HepG2 (cell line): ENCODE measurements around the gene IDUA. TPM values are rescaled to one million over a fixed set of nuclear protein-coding genes. Genes with fewer than 3 reads are reported as not detected.

Experiments used
- ATAC-seq: fragments of 200-7000 bp; cut with Tn5 transposase; 3 replicates; pipeline ENCODE4 v1.9.1; 2020; ENCODE audit warnings: mild to moderate bottlenecking, moderate library complexity
- BruUV-seq: library from RNA; stranded (reverse); fragments of 400-500 nt; replicated peaks from 2 replicates; lab custom pipeline; 2021; lab: Mats Ljungman, UMichigan
- CTCF ChIA-PET: fragments of 300-600 bp; formaldehyde crosslinking; extraction: SDS; loops from one replicate; lab custom pipeline; 2021; ENCODE audit warnings: low total read pairs, inconsistent platforms, low intra/inter-chr PET ratio; lab: Yijun Ruan, JAX
- POLR2A ChIA-PET: fragments of 350-600 bp; sonication (Branson Sonifier 250); formaldehyde crosslinking; loops from one replicate; lab custom pipeline; 2020; ENCODE audit warnings: antibody characterized with exemption, inconsistent platforms; lab: Yijun Ruan, JAX
- DNase-seq: peaks from one replicate; pipeline ENCODE4 v3.0.0-alpha.2; 2015; ENCODE audit warnings: low spot score
- FAIRE-seq: peaks from 3 replicates; lab custom pipeline; 2011; peaks lifted over from hg19 to GRCh38; lab: Jason Lieb, UNC
- H2AFZ ChIP-seq: one replicate; pipeline ENCODE4 v1.6.1; 2011; ENCODE audit warnings: low read length, inconsistent platforms
- H3K27ac ChIP-seq: fragments of 300-600 bp; 3 replicates; pipeline ENCODE4 v1.8.0; 2011; ENCODE audit warnings: mixed run types, mild to moderate bottlenecking, mixed read lengths, low read length, inconsistent platforms; ENCODE audit not compliant: insufficient read depth; ENCODE audit errors: extremely low read length
- H3K27me3 ChIP-seq, 2 experiments: fragments of 200-600 bp in 1 of 2; 2 replicates in 1 of 2; 3 replicates in 1 of 2; pipeline versions ENCODE4 v1.6.0 to v1.8.0; 2011; ENCODE audit warnings: low read length in 2 of 2, mild to moderate bottlenecking in 2 of 2, moderate library complexity in 2 of 2, inconsistent platforms in 1 of 2; ENCODE audit not compliant: insufficient read depth in 2 of 2, control insufficient read depth in 1 of 2
- H3K36me3 ChIP-seq, 2 experiments: fragments of 200-600 bp in 1 of 2; replicated peaks in 1 of 2; 2 replicates in 1 of 2; 3 replicates in 1 of 2; pipeline versions ENCODE4 v1.5.1 to v1.8.0; 2011; ENCODE audit warnings: low read length in 2 of 2, inconsistent platforms in 1 of 2; ENCODE audit not compliant: insufficient read depth in 2 of 2, control insufficient read depth in 1 of 2
- H3K4me1 ChIP-seq: 2 replicates; pipeline ENCODE4 v1.5.1; 2012; ENCODE audit warnings: low read length, inconsistent platforms; ENCODE audit not compliant: insufficient read depth
- H3K4me2 ChIP-seq: 2 replicates; pipeline ENCODE4 v1.6.0; 2011; ENCODE audit warnings: low read depth, low read length, inconsistent platforms
- H3K4me3 ChIP-seq, 3 experiments: fragments of 200-600 bp in 1 of 3; sonication (generic), shearing (Covaris generic) in 1 of 3; replicated peaks in 1 of 3; 2 replicates each; pipeline ENCODE4 v1.5.1; 2011 to 2016; ENCODE audit warnings: low read length in 3 of 3, inconsistent platforms in 2 of 3, low read depth in 2 of 3, mild to moderate bottlenecking in 2 of 3, control low read depth in 1 of 3, mixed read lengths in 1 of 3; ENCODE audit not compliant: insufficient read depth in 1 of 3
- H3K79me2 ChIP-seq: one replicate; pipeline ENCODE4 v1.6.1; 2011; ENCODE audit warnings: low read length, inconsistent platforms; ENCODE audit not compliant: insufficient read depth
- H3K9ac ChIP-seq: 2 replicates; pipeline ENCODE4 v1.6.0; 2011; ENCODE audit warnings: mild to moderate bottlenecking, low read depth, low read length, inconsistent platforms; ENCODE audit not compliant: insufficient read depth
- H3K9me3 ChIP-seq: 2 replicates; pipeline ENCODE4 v1.5.1; 2012; ENCODE audit warnings: mild to moderate bottlenecking, low read length
- H4K20me1 ChIP-seq: 2 replicates; pipeline ENCODE4 v1.6.0; 2011; ENCODE audit warnings: inconsistent platforms, mild to moderate bottlenecking, low read length, moderate library complexity; ENCODE audit not compliant: insufficient read depth
- AGO2 ChIP-seq: fragments of 200-400 bp; formaldehyde crosslinking; optimal IDR thresholded peaks from 2 replicates; pipeline ENCODE3; 2017; ENCODE audit warnings: mild to moderate bottlenecking, low read depth, low read length, moderate library complexity
- GFI1 ChIP-seq: sonication (generic); formaldehyde crosslinking; IDR thresholded peaks from 2 replicates; pipeline ENCODE4 v1.5.0; 2020; ENCODE audit warnings: missing genetic modification reagents, mild to moderate bottlenecking, borderline replicate concordance
- MAZ ChIP-seq, 2 experiments: sonication (generic) in 1 of 2; formaldehyde crosslinking in 1 of 2; IDR thresholded peaks; 2 replicates each; pipeline versions ENCODE4 v1.5.0 to v1.6.1; 2012 to 2020; ENCODE audit warnings: low read depth in 2 of 2, mild to moderate bottlenecking in 2 of 2, borderline replicate concordance in 1 of 2, improper control_type of control experiment in 1 of 2, low read length in 1 of 2, missing genetic modification reagents in 1 of 2, moderate library complexity in 1 of 2
- RAD21 ChIP-seq: fragments of 450-650 bp; formaldehyde crosslinking; IDR thresholded peaks from 2 replicates; pipeline ENCODE4 v1.5.0; 2020; ENCODE audit warnings: mild to moderate bottlenecking
- SAP130 ChIP-seq: IDR thresholded peaks from 2 replicates; pipeline ENCODE4 v1.6.1; 2016; ENCODE audit warnings: low read depth
- SRSF1 ChIP-seq: fragments of 200-400 bp; formaldehyde crosslinking; optimal IDR thresholded peaks from 2 replicates; pipeline ENCODE3; 2017; ENCODE audit warnings: mild to moderate bottlenecking, low read depth, low read length, moderate library complexity
- ZFY ChIP-seq: sonication (generic); formaldehyde crosslinking; IDR thresholded peaks from 2 replicates; pipeline ENCODE4 v1.4.0; 2020; ENCODE audit warnings: missing genetic modification reagents
- ZGPAT ChIP-seq: IDR thresholded peaks from 2 replicates; pipeline ENCODE4 v1.6.1; 2016; ENCODE audit warnings: mild to moderate bottlenecking
- ZNF563 ChIP-seq: sonication (generic); formaldehyde crosslinking; IDR thresholded peaks from 2 replicates; pipeline ENCODE4 v1.8.0; 2022; ENCODE audit warnings: mild to moderate bottlenecking, moderate library complexity, missing genetic modification reagents
- ZNF737 ChIP-seq: sonication (generic); formaldehyde crosslinking; IDR thresholded peaks from 2 replicates; pipeline ENCODE4 v1.5.0; 2020; ENCODE audit warnings: missing genetic modification reagents, mild to moderate bottlenecking, borderline replicate concordance
- WGBS: methylation state at CpG from one replicate; pipeline ENCODE4 v1.1.6; 2017; ENCODE audit warnings: low lambda C conversion rate; 5-methylcytosine and 5-hydroxymethylcytosine counted together
- in situ Hi-C: cut with HindIII; loops from 2 replicates; pipeline ENCODE4 v1.10.0; 2017; ENCODE audit warnings: low pct_unique_long_range_greater_than_20kb; ENCODE audit not compliant: extremely low pct_ligation_motif_present
- intact Hi-C: fragments of 100-400 bp; cut with micrococcal nuclease; formaldehyde crosslinking; loops from one replicate; pipeline ENCODE4 v1.10.0; 2022; ENCODE audit not compliant: unreplicated experiment
- polyA plus RNA-seq, 8 experiments: library from polyadenylated mRNA; depleted of rRNA in 3 of 8; stranded (reverse) in 7 of 8; unstranded in 1 of 8; fragments of >200 nt; fragmentation: Illumina TruSeq in 4 of 8; extraction: Trizol in 4 of 8; gene quantifications; 2 replicates each; pipeline versions ENCODE4 v1.2.1 to v1.2.3, GENCODE V29; 2011 to 2016; ENCODE audit warnings: low read depth in 4 of 8, missing spikeins in 1 of 8, mixed read lengths in 1 of 8; ENCODE audit not compliant: insufficient read depth in 1 of 8
- total RNA-seq, 5 experiments: library from RNA; depleted of rRNA; stranded (reverse); fragments of >200 nt; fragmentation: Illumina TruSeq; extraction: Trizol; gene quantifications; 2 replicates each; pipeline ENCODE4 v1.2.3, GENCODE V29; 2016; ENCODE audit warnings: low read depth in 1 of 5
- TF ChIP-seq, protein P1 (sequence below): sonication (generic); formaldehyde crosslinking; IDR thresholded peaks from 2 replicates; pipeline ENCODE4 v1.5.1; 2020; ENCODE audit warnings: mild to moderate bottlenecking, missing genetic modification reagents, moderate library complexity
- TF ChIP-seq, protein P2 (sequence below): conservative IDR thresholded peaks from 2 replicates; pipeline ENCODE4 v1.6.1; 2018; ENCODE audit warnings: missing genetic modification reagents

The IDUA gene
- total and polyA plus RNA-seq, 2 of the 13 experiments (the other 11 are each of a cell fraction or from before 2014, with no cell fraction given), result 0.77 to 1.0 TPM

DNA sequence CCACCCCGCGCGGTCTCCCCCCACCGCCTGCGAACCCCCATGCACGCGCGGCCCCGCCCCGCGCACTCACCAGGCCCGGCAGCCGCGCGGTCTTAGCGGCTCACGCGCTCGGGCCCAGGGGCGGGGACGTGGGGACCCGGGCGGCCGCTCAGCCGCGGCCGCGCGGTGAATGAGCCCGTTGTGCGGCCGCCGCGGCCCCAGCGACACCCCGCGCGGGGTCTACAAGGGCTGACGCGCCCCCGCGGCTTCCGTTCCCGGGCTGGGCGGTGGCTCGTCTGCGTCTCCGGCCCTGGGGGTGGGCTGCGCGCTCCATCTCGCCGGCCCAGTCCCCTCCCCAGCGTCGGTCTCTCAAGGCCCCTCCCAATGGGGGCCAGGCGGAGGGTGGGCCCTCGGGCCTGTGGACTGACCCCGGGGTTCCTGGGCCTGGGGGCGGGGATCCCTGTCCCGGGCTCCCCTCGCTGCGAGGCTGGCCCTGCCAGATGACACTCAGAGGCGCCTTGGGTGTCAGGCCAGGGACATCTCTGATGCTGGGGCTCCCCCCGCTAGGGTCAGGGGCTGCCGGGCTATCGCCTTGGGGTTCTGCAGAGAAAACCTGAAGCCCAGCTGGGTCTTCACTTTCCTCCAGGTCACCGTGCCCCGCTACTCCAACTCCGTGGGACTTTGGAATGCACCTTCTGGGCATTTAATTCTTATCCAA, 10.7 kb downstream of the IDUA start:
- CTCF ChIA-PET, result no interaction called here
- intact Hi-C loops (no loop called here), in situ Hi-C loops (no loop called here)
- Histone ChIP-seq H3K27ac (no peak overlapping the region), H4K20me1 (no peaks in the 10 kb centered on the region), H3K36me3 (no peaks in the 10 kb centered on the region), H3K4me3 (peak overlapping the region; percentile 52 to 71 (median 59); a peak in 5 of 6 replicates), H3K9ac (peak overlapping the region; percentile 46; the same call in 1 of the 2 replicates), H3K79me2 (no peaks in the 10 kb centered on the region), H3K27me3 (peaks cover 7 to 22% of the 10 kb centered on the region in 2 experiments; a peak in 3 of 5 replicates), H3K4me1 (peaks cover 45% of the 10 kb centered on the region), H3K4me2 (peak overlapping the region; percentile 74), H2AFZ (no peak overlapping the region), H3K9me3 (no peaks in the 10 kb centered on the region)
- FAIRE-seq (no peak), DNase-seq (no peak), ATAC-seq (no peak)
- WGBS, result no CpG with 5 or more reads among the region's 68 CpGs
- POLR2A ChIA-PET, result no interaction called here
- no TSS peak for BruUV-seq
- TF ChIP-seq SRSF1 (peak; percentile 42), MAZ (IDR thresholded peaks at IDR 0.05; ENCODE audit: borderline replicate concordance, low read depth, low read length) (no peak), MAZ (CRISPR knock-in tag; IDR thresholded peaks at IDR 0.05; ENCODE audit: low read depth) (0 out of 2 replicates have a peak, but pooled peaks have one; percentile 24), ZNF563 (CRISPR knock-in tag) (0 out of 2 replicates have a peak, but pooled peaks have one; percentile 23), AGO2 (peak; percentile 44), ZGPAT (CRISPR knock-in tag) (peak; percentile 21; the same call in 1 of the 2 replicates), GFI1 (CRISPR knock-in tag) (peak; percentile 13; the same call in 1 of the 2 replicates), ZNF737 (no peak), SAP130 (0 out of 2 replicates have a peak, but pooled peaks have one; percentile 4), ZFY (CRISPR knock-in tag) (peak; percentile 41; the same call in 1 of the 2 replicates), RAD21 (0 out of 2 replicates have a peak, but pooled peaks have one; percentile 18)
- TF ChIP-seq, protein P1, sequence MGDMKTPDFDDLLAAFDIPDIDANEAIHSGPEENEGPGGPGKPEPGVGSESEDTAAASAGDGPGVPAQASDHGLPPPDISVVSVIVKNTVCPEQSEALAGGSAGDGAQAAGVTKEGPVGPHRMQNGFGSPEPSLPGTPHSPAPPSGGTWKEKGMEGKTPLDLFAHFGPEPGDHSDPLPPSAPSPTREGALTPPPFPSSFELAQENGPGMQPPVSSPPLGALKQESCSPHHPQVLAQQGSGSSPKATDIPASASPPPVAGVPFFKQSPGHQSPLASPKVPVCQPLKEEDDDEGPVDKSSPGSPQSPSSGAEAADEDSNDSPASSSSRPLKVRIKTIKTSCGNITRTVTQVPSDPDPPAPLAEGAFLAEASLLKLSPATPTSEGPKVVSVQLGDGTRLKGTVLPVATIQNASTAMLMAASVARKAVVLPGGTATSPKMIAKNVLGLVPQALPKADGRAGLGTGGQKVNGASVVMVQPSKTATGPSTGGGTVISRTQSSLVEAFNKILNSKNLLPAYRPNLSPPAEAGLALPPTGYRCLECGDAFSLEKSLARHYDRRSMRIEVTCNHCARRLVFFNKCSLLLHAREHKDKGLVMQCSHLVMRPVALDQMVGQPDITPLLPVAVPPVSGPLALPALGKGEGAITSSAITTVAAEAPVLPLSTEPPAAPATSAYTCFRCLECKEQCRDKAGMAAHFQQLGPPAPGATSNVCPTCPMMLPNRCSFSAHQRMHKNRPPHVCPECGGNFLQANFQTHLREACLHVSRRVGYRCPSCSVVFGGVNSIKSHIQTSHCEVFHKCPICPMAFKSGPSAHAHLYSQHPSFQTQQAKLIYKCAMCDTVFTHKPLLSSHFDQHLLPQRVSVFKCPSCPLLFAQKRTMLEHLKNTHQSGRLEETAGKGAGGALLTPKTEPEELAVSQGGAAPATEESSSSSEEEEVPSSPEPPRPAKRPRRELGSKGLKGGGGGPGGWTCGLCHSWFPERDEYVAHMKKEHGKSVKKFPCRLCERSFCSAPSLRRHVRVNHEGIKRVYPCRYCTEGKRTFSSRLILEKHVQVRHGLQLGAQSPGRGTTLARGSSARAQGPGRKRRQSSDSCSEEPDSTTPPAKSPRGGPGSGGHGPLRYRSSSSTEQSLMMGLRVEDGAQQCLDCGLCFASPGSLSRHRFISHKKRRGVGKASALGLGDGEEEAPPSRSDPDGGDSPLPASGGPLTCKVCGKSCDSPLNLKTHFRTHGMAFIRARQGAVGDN (CRISPR knock-in tag), result peak; percentile 37; the same call in 1 of the 2 replicates
- TF ChIP-seq, protein P2, sequence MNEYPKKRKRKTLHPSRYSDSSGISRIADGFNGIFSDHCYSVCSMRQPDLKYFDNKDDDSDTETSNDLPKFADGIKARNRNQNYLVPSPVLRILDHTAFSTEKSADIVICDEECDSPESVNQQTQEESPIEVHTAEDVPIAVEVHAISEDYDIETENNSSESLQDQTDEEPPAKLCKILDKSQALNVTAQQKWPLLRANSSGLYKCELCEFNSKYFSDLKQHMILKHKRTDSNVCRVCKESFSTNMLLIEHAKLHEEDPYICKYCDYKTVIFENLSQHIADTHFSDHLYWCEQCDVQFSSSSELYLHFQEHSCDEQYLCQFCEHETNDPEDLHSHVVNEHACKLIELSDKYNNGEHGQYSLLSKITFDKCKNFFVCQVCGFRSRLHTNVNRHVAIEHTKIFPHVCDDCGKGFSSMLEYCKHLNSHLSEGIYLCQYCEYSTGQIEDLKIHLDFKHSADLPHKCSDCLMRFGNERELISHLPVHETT, result no peak
